ENCODE results near the gene TMEM245. TPM values are rescaled to one million over a fixed set of nuclear protein-coding genes. Genes with fewer than 3 reads are reported as not detected.

Gene TMEM245
- total RNA-seq, 4 donors from 2014 or later: 55.8 to 95.9 (median 88.6) TPM

DNA sequence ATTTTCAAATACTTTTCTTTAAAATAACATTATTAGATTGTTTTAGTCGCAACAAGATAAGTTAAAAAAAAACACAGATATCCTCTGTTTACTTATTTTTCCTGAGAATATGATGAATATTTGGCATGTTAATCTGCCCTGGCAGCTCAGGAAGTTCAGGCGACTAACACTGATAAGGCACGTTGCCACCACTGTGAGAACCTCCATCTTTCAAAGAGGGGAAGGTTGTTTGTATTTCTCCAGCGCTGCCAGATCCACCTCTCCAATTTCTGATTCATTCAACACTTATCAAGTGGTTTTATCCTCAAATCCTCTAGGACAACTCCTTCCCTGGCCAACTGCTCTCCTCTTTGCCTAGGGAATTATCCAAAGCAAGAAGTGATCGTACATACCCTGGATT is 128.3 kb downstream of the TMEM245 start:
- TF ChIP-seq, protein P1, sequence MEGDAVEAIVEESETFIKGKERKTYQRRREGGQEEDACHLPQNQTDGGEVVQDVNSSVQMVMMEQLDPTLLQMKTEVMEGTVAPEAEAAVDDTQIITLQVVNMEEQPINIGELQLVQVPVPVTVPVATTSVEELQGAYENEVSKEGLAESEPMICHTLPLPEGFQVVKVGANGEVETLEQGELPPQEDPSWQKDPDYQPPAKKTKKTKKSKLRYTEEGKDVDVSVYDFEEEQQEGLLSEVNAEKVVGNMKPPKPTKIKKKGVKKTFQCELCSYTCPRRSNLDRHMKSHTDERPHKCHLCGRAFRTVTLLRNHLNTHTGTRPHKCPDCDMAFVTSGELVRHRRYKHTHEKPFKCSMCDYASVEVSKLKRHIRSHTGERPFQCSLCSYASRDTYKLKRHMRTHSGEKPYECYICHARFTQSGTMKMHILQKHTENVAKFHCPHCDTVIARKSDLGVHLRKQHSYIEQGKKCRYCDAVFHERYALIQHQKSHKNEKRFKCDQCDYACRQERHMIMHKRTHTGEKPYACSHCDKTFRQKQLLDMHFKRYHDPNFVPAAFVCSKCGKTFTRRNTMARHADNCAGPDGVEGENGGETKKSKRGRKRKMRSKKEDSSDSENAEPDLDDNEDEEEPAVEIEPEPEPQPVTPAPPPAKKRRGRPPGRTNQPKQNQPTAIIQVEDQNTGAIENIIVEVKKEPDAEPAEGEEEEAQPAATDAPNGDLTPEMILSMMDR (IDR thresholded peaks at IDR 0.05; ENCODE audit: low read depth): no peak

DNA sequence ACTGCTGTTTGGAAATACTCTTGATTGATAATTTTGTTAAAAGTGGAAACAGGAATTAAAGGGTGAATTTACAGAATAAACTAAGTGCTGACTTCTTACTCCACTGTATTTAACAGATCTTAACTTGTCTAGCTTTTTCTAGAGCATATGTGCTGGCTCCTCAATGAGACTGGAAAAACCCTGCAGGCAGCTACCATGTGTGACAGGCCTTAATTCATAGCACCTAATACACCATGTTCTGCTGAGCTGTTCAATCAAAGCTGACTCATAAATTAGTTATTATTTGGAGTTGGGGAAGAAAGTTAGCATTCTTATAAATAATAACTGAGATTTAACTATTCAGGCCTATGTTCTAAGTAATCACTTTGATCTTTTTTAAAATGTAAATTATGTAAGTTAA is 135.9 kb downstream of the TMEM245 start:
- TF ChIP-seq, protein P1 (IDR thresholded peaks at IDR 0.05; ENCODE audit: low read depth): no peak

DNA sequence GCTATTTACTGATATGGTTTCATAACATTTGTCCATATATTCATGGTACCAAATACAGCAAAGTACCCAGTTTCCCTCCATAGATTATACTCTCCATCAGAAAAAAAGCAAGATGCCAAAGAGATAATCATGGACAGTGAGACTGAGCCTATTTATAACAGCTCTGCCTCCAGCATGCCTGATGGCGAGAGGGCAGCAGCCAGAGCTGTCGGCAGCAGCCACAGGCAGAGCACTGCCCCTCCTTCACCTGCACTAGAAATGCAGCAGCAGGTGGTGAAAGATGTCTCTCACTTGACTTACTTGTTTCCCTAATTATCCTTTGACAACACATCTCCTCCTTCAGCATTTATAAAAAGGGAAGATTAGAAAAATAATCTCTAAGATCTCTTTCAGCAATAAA is 138.9 kb downstream of the TMEM245 start:
- TF ChIP-seq, protein P1 (IDR thresholded peaks at IDR 0.05; ENCODE audit: low read depth): no peak

DNA sequence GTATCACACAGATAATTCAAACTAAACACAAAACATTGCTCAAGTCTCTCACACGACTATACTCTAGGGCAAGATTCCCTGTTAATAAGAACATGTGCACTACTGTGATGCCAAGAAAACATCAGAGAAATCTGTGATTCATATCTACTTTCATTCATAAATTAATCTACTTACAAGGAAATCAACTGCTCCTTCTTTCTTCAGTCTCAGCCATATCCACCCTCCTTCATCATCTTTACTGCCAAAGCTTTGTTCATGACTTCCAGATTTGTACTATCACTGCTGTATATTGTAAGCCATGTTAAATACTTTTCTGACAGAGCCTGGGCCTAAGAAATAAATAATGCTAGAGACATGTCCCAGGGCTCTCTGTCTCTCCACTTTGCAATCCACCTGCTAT is 141.5 kb downstream of the TMEM245 start:
- TF ChIP-seq, protein P1 (IDR thresholded peaks at IDR 0.05; ENCODE audit: low read depth): no peak

DNA sequence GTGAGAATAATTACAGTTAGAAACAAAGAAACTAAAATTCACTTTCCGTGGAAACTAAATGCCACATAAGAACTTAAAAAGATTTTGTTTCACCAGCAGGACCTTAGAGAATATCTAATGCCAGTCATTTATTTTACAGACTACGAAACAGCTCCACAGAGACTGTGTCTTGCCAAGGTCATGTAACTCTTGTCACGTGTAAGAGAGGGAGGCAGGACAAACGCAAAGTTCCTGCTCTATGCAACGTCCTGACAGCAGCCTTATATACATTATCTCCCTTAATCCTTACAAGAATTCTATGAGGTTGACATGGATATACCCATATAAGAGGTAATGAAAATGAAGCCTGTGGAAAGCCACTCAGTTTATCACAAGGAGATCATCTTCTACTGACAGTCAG is 145.9 kb downstream of the TMEM245 start:
- TF ChIP-seq, protein P1 (IDR thresholded peaks at IDR 0.05; ENCODE audit: low read depth): no peak

DNA sequence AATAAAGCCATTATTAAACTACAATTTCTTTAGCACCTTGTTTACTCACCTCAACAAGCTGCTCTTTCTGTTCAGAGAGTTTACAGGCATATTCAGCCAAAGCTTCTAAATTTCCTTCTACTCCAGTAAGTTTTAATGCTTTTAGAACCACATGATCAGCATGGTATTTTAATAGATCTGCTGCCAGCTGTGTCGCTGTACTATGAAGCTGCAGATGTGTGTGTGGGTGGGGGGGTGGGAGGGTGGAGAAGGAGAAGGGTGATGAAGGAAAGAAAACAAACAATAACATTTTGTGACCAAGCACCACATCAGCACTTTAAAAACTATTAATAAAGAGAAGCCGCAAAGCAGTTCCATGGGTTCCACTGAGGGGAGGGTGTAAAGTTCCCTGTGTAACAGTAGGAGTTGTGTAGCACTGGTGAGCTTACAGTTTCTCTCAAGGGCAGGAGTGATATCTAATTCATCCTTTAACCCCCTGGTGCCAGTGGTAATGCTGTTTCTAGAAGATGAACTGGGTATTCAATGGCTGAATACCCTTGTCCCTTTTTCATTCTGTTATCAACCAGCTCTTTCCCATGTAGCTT is 147.0 kb downstream of the TMEM245 start:
- TF ChIP-seq, protein P1 (IDR thresholded peaks at IDR 0.05; ENCODE audit: low read depth): no peak

DNA sequence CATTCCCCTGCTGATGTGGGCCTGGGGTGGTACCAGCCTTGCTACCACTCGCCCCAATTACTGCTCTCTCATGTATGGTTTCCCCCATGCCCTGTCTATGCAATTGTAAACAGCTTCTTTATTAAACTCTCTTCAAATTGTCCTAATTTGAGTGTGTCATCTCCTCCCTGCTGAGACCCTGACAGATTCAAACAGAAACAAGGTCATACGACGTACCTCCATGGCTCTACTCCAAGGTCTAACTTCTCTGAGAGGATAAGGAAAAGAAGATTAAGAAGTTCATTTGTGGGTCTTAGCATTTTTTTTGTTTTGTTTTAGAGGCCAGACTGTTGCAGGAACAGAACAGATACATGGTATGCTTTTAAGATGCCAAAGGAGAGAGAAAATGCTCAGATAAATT is 147.6 kb downstream of the TMEM245 start:
- TF ChIP-seq, protein P1 (IDR thresholded peaks at IDR 0.05; ENCODE audit: low read depth): no peak
